COLO668 (cell line): ENCODE data around the gene SYNGAP1.
"Not testable (repeated sequence)": the region's sequence is repeated elsewhere in the genome, so short reads cannot be mapped to it uniquely, and the experiment has no call there.

Source experiments
- DNase-seq: peaks from one replicate; lab custom pipeline; 2025; ENCODE audit not compliant: unreplicated experiment; lab: John Stamatoyannopoulos, UW

The SYNGAP1 gene

DNA sequence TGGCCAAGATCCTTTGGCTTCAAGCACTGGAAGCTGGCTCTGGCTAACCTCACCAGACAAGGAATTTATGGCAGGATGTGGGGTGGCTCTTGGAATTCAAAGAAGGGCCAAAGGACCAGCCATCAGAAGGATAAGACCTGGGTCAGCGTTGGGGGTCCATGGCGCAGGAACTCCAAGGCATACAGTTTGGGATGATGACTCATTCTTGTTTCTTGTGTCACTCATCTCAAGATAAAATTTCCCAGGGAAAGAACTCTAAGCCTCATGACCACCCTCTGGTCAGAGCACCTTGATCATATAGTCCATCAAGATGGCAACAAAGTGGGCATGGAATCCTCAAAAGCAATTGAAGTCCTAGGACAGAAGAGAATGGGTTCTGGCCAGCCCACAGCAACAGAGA is 39.4 kb downstream of the SYNGAP1 start:
- no peak for DNase-seq

DNA sequence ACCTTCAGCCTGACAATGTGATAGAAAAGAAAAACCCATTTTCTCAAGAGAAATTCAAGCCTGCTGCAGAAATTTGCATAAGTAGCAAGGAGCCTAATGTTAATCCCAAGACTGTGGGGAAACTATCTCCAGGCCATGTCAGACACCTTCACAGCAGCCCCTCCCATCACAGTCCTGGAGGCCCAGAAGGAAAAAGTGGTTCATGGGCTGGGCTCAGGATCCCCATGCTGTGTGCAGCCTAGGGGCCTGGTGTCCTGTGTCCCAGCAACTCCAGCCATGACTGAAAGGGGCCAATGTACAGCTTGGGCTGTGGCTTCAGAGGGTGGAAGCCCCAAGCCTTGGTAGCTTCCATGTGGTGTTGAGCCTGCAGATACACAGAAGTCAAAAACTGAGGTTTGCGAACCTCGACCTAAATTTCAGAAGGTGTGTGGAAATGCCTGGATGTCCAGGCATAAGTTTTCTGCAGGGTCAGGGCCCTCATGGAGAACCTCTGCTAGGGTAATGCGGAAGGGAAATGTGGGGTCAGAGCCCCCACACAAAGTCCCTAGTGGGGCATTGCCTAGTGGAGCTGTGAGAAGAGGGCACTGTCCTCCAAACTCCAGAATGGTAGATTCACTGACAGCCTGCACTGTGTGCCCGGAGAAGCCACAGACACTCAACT is 46.3 kb downstream of the SYNGAP1 start:
- DNase-seq, result no peak

DNA sequence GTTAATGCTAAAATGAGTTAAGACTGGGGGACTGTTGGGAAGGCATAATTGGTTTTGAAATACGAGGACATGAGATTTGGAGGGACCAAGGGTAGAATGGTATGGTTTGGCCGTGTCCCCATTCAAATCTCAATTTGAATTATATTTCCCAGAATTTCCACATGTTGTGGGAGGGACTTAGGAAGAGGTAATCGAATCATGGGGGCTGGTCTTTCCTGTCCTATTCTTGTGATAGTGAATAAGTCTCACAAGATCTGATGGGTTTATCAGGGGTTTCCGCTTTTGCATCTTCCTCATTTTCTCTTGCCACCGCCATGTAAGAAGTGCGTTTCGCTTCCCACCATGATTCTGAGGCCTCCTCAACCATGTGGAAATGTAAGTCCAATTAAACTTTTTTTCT is 47.2 kb downstream of the SYNGAP1 start:
- DNase-seq, result no peak

DNA sequence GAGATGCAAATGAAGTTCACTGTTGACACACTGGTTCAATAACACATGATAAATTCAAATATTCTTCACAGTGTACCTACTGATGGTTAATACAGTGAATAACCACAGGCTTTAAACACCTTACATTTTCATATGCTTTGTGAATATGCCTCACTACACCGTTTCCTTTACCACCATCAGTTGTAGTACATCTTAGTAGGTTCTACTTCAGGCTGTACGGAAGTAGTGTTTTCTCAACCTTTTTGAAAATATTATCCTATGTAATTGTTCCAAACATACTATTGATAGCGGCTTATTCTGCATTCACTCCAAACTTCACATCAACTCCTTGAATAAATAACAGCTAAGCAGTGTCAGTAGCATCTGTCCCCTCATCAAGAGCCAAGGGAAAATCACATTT is 49.8 kb downstream of the SYNGAP1 start:
- no peak for DNase-seq

DNA sequence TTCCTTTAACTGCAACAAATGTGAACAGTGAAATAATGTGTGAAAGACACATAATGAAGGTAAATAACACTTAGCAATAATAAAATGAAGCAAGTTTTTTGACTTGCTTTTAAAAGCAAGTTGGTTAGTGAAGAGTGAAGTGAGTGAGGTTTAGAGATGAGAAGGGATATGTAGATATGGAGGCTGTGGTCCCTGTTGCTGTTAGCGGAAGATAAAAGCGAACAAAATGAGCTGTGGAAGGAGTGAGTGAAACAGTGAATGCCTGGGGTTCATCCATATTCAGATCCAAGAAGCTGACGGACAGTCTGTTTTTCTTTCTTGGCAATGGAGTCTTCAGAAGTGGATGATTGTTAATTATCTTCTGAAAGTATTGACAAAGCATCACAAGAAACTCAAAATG is 58.0 kb downstream of the SYNGAP1 start:
- no peak for DNase-seq

DNA sequence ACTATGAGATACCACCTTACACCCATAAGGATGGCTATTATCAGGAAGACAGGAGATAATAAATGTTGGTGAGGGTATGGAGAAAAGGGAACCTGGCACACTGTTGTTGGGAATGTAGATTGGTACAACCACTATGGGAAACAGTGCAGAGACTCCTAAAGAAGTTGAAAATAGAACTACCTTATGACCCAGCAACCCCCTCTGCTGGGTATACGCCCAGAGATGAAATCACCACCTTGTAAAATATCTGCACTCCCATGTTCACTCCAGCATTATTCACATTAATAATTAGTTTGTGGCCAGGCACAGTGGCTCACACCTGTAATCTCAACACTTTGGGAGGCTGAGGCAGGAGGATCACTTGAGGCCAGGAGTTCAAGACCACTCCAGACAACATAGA is 61.3 kb downstream of the SYNGAP1 start:
- DNase-seq, result no peak

- DNase-seq, result not testable (repeated sequence)
Measured at GRCh38 chr6:33482620-33483019, 62.8 kb downstream of the SYNGAP1 start.

- DNase-seq, result no peak
Measured at GRCh38 chr6:33483678-33484077, 63.8 kb downstream of the SYNGAP1 start.

GRCh38 chr6:33484673-33485262 is 64.9 kb downstream of the SYNGAP1 start:
- not testable (repeated sequence) for DNase-seq

DNA sequence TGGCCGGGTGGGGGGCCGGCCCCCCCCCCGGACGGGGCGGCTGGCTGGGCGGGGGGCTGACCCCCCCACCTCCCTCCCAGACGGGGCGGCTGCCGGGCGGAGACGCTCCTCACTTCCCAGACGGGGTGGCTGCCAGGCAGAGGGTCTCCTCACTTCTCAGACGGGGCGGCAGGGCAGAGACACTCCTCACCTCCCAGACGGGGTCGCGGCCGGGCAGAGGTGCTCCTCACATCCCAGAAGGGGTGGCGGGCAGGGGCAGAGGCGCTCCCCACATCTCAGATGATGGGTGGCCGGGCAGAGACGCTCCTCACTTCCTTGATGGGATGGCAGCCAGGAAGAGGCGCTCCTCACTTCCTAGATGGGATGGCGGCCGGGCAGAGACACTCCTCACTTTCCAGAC is 65.8 kb downstream of the SYNGAP1 start:
- not testable (repeated sequence) for DNase-seq

DNA sequence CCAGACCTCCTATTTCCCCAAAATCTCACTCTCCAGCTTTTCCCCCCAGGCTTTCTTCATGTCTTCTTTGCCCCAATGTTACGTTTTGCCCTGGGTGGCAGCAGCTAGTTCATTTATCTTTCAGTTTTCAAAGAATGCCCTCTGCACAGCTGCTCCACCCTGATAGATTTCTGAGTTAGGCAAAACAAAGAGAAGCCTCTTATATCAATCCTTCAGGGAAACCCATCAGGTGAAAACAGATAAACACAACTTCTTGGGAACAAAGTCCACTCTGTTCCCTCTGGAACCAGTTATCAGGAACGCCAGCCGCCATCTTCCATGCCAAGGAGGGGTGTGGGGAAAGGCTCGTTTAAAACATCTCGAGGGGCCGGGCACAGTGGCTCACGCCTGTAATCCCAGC is 68.5 kb downstream of the SYNGAP1 start:
- no peak for DNase-seq

DNA sequence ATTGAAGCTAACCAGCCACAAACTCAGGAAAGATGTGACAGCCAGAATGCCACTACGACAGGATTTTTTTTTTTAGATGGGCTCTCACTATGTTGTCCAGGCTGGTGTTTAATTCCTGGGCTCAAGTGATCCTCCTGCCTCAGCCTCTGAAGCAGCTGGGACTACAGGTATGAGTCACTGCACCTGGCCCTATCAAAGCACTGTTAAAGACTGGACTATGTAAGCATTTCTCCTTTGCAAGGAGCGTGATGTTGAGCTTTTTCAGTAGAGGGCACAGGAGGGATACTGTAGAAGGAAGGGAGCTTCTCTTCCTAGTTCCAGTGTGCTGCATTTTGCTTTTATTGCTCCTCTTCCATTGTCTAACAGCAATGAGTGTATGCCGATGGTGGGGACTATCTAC is 70.3 kb downstream of the SYNGAP1 start:
- DNase-seq, result peak; percentile 2

- no peak for DNase-seq
Measured at GRCh38 chr6:33490621-33491020, 70.8 kb downstream of the SYNGAP1 start.

DNA sequence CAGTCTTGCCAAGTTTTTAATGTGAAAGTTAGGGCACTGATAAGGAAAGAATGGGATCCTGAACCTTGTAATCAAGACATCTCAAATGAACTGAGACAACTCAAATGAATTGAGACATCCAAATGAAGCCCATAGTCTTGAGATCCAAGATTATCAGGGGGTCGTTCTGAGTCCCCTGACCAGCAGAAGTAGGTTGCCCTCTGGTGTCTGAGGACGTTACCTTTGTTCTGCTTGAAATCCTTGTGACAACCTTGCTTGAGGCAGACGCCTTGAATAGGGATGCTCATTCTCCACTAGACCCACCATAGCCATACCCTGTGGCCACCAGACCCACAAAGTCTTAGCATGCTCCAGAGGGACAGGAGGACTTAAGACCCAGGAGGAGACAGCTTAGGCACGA is 72.2 kb downstream of the SYNGAP1 start:
- no peak for DNase-seq

DNA sequence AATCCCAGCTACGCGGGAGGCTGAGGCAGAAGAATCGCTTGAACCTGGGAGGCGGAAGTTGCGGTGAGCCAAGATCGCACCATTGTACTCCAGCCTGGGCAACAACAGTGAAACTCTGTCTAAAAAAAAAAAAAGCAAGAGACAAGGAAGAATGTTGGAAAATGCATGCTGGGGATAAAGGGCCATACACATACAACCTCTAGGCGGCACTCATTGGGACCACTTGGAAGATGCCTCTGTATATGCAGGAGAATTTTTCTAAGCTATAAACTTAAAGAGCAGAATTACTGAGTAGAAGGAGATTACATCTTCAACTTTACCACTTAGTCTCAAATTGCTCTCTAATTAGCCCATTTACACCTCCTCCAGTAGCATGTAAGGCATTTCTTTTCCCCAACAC is 77.3 kb downstream of the SYNGAP1 start:
- no peak for DNase-seq

DNA sequence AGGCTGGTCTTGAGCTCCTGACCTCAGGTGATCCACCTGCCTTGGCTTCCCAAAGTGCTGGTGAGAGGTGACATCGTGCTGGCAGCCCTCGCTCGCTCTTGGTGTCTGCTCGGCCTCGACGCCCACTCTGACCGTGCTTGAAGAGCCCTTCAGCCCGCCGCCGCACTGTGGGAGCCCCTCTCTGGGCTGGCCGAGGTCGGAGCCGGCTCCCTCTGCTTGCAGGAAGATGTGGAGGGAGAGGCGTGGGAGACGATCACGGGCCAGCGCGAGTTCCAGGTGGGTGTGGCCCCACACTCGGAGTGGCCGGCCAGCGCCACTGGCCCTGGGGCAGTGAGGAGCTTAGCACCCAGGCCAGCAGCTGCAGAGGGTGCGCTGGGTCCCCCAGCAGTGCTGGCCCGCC is 82.6 kb downstream of the SYNGAP1 start:
- DNase-seq, result no peak

DNA sequence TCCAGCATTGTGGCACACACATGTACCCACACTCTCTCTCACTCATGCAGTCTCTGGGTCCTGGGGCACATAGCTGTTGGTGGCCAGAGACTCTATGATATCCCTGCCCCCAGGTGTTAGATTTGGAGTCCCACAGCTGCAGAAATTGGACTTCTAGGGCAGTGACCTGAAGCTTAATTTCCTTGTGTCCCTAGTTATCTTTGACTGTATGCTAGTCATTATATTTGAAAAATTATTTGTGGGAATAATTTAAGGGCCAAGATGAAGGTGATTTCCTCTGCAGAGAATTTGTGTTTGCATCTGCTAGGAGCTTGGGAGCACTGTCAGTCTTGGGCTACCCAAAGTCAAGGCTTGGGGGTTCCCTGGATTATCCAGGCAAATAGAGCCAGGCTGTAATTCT is 84.6 kb downstream of the SYNGAP1 start:
- DNase-seq, result no peak
